CD4-positive, alpha-beta T cell treated with Interleukin-1 beta for 1 hour (primary cell): Measurements from ENCODE around the gene R3HDM4.
A peak's percentile ranks its signal among the peaks of the same experiment; 100 is the strongest.
"Not testable (repeated sequence)": the region's sequence is repeated elsewhere in the genome, so short reads cannot be mapped to it uniquely, and the experiment has no call there.

Source experiments
- DNase-seq, 2 donors: peaks; one replicate each; pipeline ENCODE4 v3.0.0-alpha.2; 2020 to 2022

Gene R3HDM4

GRCh38 chr19:890831-891230 is 22.2 kb downstream of the R3HDM4 start:
- no peak for DNase-seq

- no peak for DNase-seq
Measured at GRCh38 chr19:889662-890295, 23.2 kb downstream of the R3HDM4 start.

- peak in 1 of 2 donors; percentile 71 for DNase-seq
Measured at GRCh38 chr19:888581-889385, 24.2 kb downstream of the R3HDM4 start.

GRCh38 chr19:887599-887998 is 25.4 kb downstream of the R3HDM4 start:
- DNase-seq: no peak

- no peak for DNase-seq
Measured at GRCh38 chr19:887072-887471, 25.9 kb downstream of the R3HDM4 start.

GRCh38 chr19:885536-886224 is 27.3 kb downstream of the R3HDM4 start:
- DNase-seq: no peak

GRCh38 chr19:884420-885211 is 28.4 kb downstream of the R3HDM4 start:
- DNase-seq: no peak

- DNase-seq: no peak
Measured at GRCh38 chr19:883661-884211, 29.3 kb downstream of the R3HDM4 start.

GRCh38 chr19:882871-883497 is 30.0 kb downstream of the R3HDM4 start:
- DNase-seq: no peak

- no peak for DNase-seq
Measured at GRCh38 chr19:881385-882071, 31.5 kb downstream of the R3HDM4 start.

- DNase-seq: no peak
Measured at GRCh38 chr19:879711-880438, 33.1 kb downstream of the R3HDM4 start.

- not testable (repeated sequence) for DNase-seq
Measured at GRCh38 chr19:878751-879561, 34.1 kb downstream of the R3HDM4 start.

GRCh38 chr19:877992-878660 is 34.9 kb downstream of the R3HDM4 start:
- not testable (repeated sequence) for DNase-seq

- no peak for DNase-seq
Measured at GRCh38 chr19:876780-877314, 36.2 kb downstream of the R3HDM4 start.

GRCh38 chr19:876089-876488 is 36.9 kb downstream of the R3HDM4 start:
- DNase-seq: no peak

GRCh38 chr19:875265-875879 is 37.6 kb downstream of the R3HDM4 start:
- DNase-seq: no peak

GRCh38 chr19:873561-874041 is 39.4 kb downstream of the R3HDM4 start:
- DNase-seq: no peak

GRCh38 chr19:873084-873483 is 39.9 kb downstream of the R3HDM4 start:
- peak; percentile 88 to 90 for DNase-seq
